NCI-H510A treated with DMSO at 0.1 percent for 48 hours (cell line): ENCODE measurements around the gene LMX1B.

Experiments used
- DNase-seq: peaks from one replicate; lab custom pipeline; 2025; lab: John Stamatoyannopoulos, UW

Gene LMX1B

DNA sequence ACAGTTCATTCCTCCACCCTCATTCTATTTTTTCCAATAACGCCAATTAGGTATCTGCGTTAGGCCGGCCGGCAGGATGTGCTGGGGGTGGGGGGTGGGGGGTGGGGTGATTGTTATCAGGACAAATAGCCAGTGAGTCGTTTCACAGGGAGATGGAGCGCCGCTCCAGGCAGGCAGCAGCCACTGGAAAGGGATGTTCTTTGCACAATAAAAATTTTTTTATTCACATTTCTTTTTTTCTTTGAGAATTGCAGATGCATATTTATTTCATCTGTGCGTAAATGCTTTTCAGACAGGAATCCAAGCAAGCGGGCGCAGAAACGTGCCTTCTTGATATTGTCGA is 4.1 kb downstream of the LMX1B start:
- DNase-seq, result no peak

DNA sequence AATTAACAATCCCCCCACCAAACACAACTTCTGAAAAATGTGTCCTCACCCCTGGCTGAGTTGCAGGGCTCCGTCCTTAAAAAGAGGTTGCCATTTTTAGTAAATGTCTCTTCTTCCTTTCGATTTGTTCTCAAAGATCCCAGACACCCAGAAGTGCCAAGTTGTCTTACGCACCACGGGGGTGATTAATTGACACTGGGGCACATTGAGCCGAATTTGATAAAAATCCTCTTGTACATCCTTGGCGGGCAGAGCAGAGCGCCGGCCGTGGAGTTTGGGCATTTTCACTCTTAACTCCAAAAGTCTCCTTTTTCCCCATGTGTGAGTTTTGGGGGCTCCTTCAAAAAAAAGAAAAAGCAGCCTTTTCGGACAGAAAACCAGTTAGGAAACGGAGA is 4.5 kb downstream of the LMX1B start:
- DNase-seq, result no peak

DNA sequence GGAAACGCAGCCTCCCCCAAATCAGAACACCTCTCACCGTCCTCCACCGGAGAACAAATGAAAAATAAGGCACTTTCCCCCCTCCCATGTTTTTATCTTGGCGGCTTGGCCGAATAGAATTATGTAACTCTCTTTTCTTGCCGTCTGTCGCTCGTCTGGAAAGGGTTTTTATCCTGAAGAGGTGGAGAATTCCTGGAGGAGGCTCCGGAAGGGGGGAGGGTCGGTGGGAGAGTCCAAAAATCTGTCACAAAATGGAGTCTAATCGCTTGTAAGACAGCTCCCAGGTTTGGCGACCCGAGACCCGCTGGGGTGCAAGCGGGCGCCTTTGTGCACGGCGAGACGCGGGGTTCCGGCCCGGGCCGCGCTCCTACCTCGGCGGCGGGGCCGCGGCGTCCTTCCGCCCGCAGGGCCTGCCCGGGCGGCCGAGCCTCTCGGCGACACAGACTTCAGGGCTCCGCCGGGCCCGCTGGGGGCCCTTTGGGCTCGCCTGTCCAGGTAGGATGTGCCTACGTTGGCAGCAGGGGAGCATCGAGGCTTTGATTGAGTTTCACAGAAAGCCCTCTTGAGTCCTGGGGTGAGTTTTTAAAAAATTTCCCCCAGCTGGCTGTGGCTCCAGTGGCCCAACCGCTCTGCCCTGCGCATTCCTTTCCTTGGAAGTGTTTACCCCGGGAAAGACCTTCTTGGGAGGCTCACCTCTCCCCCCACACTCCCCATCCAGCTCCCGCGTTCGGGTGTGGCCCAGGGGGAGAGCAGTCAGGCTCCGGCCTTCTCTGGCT is 5.0 kb downstream of the LMX1B start:
- DNase-seq, result no peak

DNA sequence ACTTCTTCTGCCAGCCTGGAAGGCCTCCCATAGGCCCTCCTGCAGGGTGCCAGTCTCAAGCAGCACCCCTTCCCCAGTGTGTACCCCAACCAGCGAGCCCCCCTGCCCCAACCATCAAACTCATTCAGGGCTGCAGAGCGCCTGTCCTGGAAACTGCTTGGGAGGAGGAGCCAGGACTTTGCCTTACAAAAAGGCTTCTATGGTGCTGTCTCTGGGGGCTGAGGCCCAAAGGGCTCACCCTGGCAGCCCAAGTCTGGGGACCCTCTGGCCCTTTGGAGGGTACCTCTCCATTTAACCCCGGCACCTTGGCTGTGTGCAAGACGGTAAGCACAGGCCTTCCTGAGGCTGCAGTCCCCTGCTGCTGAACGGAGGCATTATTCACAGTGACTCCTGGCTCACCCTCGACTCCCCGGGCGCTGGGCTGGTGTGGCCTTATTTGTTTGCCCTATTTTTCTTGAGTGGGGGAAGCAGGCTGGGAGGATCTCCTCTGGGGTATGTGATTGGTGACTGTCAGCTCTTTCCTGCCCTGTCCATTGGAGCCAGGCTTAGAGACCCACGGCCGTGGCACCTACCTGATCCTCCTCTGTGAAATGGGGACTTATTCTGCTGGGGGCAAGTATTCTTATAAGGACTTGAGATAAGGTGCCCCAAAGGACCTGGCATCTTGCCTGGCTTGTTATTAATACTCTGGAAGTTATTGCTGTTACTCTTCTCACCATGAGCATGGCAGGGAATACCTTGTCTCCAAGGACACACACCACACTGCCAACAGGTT is 5.8 kb downstream of the LMX1B start:
- no peak for DNase-seq

DNA sequence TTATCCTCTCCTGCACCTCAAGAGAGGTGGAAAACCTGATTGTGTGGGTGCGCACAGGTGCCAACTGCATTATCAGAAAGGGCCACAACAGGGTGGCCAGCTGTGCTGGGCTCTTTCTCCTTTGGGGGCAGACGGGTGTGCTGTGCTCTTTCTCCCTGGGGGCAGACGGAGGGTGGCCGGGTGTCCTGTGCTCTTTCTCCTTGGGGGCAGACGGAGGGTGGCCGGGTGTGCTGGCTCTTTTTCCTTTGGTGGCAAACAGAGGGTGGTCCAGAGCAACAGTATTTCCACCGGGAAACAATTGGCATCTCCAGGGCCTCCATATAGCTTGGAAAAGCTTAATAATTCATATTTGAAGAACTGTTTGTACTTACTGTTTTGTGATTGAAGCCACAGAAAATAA is 6.8 kb downstream of the LMX1B start:
- no peak for DNase-seq

DNA sequence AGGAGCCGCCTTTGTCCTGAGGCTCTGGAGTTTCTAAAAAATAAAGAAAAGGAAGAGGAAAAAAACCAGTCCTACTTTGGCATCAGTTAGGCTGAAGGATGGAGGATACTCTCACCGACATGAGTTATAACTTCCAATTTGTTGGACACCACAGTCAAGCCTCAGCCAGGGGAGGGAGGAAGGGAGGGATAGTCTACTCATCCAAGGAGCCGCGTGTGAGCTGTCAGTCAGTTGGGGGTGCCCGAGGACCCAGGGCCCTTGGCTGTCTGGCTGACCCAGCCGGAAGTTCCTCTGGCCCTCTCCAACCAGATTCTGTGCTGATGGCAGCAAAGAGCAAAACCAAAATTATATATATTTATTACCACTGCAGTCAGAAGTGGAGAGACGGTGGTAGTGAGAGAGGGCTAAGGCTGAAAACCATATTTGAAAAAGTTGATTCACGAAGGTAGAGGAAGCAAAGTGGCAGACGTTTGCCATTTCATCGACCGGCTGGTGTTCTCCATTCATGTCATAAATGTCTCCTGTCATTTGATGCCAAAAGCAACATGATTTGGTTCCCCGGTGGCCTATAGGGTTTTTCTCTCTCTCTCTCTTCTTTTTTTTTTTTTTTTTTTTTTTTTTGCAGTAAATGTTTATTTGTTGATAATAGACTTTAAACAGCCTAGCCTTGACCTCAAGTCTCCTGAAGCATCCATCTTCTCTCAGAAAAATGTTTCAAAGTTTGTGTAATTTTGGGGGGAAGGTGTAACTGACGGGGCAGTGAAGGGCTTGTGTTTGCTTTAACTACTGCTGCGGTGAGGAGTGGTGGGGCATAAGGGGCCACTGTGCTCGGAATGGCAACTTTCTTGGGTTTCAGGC is 7.6 kb downstream of the LMX1B start:
- DNase-seq, result no peak

DNA sequence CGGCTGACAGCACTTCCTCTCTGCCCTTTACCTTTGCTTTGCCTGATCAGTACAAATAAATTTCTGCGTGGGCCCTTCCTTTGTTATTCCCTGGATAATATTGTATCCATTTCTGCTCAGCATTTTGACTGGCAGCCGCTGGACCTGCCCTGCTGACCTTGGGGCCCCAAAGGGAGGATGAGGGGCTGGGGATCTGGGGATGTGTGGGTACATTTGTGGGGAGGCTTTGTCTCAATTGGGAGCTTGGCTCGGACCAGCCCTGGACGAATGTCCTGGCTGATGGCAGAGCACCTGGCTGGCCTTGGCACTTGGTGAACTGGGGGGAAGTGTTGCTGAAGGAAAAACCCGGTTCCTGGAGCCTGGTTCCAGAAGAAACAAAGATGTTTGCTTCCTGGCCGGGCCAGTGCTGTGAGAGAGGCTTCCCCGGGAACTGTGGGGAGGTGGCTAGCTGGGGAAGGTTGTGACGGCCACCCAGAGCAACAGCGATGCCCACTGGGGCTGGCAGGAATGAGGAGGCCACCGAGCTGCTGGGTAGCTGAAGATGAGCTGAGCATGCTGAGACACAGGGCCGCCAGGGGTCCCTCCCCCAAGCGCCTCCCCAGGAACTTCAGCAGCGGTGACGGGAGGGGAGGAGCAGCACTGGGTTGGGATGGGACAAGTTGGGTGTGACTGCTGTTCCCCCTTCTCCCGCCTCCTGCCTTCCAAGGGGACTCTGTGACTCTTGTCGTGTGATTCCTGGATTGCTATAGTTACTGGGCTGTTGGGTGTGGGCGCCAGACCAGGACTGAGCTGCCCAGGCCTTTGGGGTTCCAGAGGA is 8.4 kb downstream of the LMX1B start:
- no peak for DNase-seq

DNA sequence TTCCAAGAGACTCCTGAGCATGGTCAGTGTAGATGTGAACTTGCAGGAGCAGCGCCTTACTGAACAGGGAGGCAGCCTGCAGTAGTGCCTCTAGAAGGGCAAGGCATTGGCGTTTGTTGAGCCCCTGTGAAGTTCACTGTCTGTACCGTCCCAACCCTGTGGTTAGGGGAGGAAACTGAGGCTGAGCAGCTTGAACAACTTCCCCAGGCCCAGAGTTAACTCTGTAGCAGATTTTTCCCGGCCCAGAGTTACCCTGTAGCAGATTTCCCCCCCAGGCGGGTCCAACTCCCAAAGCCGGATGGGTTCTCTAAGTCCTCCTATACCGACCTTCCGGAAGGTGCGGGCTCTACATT is 9.6 kb downstream of the LMX1B start:
- no peak for DNase-seq

DNA sequence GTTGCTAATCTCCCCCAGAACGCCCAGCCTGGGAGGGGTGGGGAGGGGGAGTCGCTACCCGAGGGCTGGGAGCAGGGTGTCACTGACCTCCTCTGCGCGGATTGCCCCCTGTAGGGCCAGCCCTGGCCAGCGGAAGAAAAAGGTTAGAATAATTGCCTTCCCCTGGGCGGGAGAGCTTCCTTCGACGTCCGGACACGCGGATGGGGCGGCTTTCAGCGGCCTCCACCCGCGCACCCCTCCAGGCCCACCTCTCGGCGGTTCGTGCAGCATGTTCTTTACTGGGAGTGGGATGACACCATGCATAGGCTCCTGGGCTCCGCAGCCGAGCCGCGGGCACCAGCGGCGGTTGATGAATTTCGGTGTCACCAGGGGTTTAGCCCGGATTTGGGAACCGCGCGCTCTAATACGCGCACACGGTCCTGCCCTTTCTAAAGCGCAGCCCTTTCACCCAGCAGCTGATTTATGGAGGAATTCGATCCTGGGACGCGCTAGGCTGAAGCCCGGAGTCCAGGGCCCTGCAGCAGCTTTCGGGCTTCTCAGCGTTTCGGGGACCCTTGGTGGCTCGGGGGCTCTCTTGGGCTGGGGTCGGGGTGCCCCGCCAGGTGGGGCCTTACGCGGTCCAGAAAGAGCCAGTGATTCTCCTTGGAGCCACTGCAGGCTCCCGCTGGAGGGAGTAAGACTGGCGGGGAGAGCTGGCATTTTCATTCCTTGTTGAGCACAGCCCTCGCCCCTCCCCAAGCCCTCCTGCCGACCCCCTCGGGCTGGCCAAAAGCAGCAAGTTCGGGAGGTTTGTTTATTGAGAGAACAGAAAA is 10.1 kb downstream of the LMX1B start:
- no peak for DNase-seq

DNA sequence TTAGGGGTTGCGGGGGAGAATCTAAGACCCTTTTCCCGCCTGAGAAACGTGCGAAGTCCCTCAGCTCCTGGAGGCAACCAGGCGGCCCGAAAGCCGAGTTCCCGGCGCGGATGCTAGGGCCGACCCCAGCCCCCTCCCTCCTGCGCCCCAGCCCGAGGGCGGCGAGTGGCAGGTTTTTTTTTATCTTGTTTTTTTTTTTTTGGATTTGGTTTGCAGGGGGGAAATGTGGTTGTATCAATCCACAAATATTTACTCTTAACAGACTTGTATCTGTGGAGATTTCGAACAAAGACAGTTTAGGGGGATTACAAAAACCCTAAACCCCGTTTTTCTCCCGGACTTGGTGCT is 10.7 kb downstream of the LMX1B start:
- no peak for DNase-seq

DNA sequence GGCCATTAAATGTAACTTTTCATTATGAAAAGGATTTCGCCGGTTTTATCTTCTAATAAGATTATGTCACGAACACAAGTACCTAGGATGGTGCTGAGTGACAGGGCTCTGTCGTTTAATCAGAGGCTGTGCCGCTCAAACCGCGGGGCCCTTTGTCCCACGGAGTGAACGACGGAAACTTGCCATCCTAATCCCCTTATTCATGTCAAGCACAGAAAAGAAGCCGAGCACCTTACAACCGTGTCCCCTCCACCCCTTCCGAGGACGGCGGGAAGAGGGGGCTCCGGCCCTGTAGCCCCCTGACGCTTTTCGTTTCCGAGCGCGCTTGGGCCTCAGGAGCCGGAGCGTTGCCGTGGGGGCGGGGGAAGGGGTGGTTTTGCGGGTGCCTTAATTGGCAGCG is 11.2 kb downstream of the LMX1B start:
- DNase-seq, result no peak

DNA sequence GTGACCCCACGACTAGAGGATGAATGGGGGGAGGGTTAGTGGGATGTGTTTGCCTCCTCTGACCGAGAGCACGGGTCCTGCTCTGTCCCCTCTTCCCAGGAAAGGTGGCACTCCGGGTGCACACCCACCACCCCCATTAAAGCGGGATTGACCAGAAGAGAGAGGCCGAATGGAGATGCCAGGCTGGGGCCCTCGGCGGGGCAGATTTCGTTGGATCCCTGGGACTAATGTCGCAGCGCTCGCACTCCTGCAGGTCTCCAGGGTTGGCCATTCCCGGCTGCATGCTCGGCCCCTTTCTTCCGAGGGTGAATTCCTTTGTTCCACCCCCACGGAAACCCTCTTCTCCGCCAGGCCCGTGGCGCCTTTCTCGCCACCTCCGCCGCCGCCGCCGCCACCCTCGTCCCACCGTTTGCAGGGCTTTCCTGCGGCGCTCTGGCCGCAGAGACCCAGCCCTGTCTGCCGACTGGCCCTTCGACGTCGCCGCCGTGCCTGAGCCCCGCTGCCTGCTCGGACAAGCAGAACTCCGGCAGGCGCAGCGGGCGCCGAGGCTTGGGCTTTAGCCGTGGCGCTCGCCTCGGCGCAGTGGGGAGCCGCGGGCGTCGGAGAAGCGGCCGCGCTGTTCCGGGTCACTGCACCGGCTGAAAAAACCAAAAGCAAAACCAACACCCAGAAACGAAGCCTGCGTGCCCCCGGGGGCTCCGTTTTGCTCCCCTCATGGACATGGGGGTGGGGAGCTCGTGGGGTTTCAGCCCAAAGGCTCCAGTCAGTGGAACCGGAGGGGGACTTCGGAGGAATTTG is 11.8 kb downstream of the LMX1B start:
- no peak for DNase-seq

DNA sequence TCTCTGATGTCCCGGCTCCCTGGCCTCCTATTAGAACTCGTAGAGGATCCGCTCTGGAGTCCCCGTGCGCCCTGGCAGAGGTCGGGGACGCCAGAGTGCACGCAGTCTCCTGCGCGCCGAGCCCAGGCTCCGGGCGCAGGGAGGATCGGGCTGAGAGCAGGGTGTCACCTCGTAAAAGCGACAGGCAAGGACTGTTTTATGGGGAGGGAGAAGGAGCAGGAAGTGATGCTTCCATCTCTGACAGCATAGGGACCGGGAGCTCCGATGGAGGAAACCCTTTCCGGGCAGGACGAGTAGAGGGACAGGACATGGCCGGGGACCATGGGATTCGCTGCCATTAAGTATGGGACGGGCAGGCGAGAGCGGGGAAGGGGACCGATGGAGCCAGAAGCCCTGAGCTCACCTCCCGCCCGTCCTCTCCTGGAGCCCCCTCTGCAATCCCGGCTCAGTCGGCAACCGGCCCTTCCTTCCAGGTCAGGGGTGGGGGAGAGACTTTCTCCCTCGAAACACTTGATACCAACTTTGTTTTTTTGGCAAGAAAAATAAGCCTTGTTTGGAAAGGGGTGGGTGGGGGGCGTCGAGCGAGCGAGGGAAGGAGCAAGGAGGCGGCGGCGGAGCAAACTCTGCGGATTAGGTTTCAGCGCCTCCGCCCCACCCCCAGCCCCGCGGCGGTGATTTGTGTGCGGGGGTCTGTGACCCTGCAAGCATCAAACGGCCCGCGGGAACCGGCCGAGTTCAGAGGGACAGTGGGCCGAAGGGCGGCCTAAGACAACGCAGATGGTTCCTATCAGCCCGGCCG is 12.6 kb downstream of the LMX1B start:
- DNase-seq, result no peak

DNA sequence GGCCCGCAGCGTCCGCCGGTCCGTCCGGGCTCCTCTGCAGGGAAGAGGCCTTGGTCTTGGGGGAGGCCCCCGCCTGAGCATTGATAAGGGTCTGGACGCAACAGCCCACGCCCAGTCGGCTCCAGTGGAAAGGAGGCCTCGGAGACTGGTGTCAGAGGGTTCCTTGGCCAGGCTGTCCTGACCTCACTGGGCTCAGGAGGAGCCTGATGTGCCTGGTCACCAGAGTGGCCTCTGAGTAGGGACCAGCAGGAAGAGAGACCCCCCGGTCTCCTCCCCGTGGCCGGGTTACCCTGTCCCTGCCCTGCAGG is 13.2 kb downstream of the LMX1B start:
- DNase-seq, result no peak

DNA sequence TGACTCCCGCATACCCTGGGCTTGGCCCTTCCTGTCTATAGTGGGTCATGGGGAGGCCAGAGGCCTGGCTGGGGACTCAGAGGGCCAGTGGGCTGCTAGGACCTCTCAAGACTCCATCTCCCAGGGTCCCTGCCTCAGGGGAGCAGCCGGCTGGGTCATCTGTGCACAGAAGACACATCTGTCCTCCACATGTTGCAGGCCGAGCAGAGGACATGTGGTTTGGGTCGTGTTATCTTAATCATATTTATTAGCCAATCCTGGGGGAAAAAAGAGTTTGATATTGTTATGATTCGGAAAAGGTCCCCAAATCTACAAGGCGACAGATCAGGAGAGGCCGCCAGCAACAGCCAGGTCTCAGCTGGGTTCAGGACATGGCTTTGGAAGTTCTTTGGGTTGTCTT is 14.4 kb downstream of the LMX1B start:
- DNase-seq, result no peak

DNA sequence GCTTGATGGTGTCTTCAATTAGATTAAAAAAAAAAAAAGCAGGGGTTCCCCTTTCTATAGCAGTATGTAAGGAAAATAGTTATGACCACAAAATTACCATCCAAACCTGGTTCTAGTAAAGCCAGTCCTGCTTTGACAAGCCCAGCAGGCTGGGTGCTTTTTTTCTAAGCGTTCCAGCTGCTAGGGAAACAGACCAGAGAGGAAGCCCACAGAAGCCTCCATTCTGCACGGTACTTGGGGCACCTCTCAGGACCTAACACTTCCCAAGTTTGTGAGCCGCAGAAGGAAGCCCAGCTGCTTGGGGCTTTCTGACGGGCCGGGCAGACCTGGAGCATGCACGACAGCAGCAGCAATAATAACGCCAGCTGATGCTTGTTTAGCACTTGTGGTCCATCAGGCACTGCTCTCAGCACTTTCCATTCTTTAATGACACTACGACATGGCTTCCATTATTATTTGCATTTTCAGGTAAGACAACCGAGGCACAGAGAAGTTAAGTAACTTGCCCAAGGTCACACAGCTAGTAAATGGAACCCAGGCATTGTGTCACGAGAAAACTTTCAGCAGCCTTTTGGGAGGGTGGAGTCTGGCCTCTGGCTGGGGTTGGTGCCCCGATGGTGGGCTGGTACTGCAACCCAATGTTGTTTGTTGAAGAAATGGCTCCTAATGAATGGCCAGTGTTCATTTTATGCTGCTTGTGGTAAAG is 15.4 kb downstream of the LMX1B start:
- no peak for DNase-seq

DNA sequence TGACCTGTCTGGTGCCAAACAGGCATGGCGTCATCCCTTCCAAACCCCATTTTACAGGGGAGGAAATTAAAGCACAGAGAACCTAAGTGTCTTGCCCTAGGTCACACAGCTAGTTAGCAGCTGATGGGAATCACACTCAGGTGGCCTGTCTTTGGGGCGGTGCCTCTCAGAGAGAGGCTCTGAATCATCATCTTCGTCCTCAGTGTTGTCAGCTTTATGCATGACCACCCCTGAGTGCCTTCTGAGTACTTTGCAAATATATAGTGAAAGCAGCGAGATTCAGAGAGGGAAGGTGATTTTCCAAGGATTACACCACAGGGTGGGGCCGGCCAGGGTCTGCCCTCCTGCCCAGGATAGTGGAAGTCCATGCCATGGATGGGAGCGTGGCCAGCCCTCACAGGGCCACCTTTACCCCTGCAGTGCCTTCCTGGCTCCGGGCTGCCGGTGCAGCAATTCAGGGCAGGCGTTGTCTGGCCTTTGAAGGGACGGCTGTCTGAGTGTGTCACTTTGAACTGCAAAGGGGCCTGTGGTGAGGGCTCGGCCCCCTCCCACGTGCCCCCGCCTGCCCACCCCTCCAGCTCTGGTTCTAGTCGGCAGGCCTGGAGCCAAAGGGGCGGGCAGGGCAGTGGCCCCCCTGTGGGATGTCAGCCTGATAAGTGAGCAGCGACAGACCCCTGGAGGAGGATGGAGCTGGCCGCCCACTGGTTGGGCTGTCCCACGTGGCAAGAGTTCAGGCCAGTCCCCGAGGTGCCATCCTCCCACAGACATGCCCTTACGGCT is 16.9 kb downstream of the LMX1B start:
- peak; percentile 53 for DNase-seq

DNA sequence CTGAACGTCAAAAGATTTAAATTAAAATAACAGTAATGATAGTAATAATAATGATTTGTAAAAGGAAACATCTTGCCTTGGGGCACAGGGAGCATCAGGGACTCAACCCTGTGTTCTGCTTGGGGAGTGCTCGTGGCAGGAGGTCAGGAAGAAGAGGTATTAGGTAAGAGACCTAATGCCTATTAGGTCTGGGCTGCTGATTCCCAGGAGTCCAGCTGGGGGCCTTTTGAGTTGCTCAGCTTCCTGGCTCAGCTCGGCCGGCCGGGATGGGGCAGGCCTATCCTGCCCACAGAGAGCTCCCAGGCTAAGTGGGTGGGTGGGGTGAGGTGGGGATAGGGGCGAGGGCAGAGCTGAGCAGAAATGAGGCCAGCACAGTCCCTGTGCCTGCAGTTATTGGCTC is 17.5 kb downstream of the LMX1B start:
- no peak for DNase-seq
